NCI-H524 (cell line): ENCODE measurements around the gene MTURN.

Experiments
- DNase-seq, 2 experiments: peaks; one replicate each; lab custom pipeline; 2025; lab: John Stamatoyannopoulos, UW

The MTURN gene

GRCh38 chr7:30136117-30136731 lies 1.4 kb downstream of the MTURN start:
- DNase-seq, result no peak

- DNase-seq, result no peak
Measured at GRCh38 chr7:30136743-30137485, 2.1 kb downstream of the MTURN start.

GRCh38 chr7:30139836-30140384 lies 5.1 kb downstream of the MTURN start:
- DNase-seq, result no peak

GRCh38 chr7:30140456-30140855 lies 5.7 kb downstream of the MTURN start:
- DNase-seq, result no peak

- no peak for DNase-seq
Measured at GRCh38 chr7:30142710-30143109, 7.9 kb downstream of the MTURN start.

GRCh38 chr7:30143748-30144251 lies 9.0 kb downstream of the MTURN start:
- peak; percentile 97 to 99 for DNase-seq

GRCh38 chr7:30144657-30145306 lies 10.0 kb downstream of the MTURN start:
- DNase-seq, result peak in 1 of 2 experiments; percentile 35

- DNase-seq, result no peak
Measured at GRCh38 chr7:30145426-30145970, 10.7 kb downstream of the MTURN start.

- peak; percentile 62 to 84 for DNase-seq
Measured at GRCh38 chr7:30146127-30146612, 11.4 kb downstream of the MTURN start.

GRCh38 chr7:30147223-30147622 lies 12.4 kb downstream of the MTURN start:
- DNase-seq, result no peak

GRCh38 chr7:30147785-30148184 lies 13.0 kb downstream of the MTURN start:
- no peak for DNase-seq

- no peak for DNase-seq
Measured at GRCh38 chr7:30148426-30148825, 13.6 kb downstream of the MTURN start.

GRCh38 chr7:30148951-30149459 lies 14.2 kb downstream of the MTURN start:
- DNase-seq, result no peak

GRCh38 chr7:30149640-30150272 lies 15.0 kb downstream of the MTURN start:
- no peak for DNase-seq

GRCh38 chr7:30150711-30151110 lies 15.9 kb downstream of the MTURN start:
- no peak for DNase-seq

- DNase-seq, result no peak
Measured at GRCh38 chr7:30154111-30154587, 19.4 kb downstream of the MTURN start.

- no peak for DNase-seq
Measured at GRCh38 chr7:30155481-30155880, 20.7 kb downstream of the MTURN start.

- DNase-seq, result peak in 1 of 2 experiments; percentile 15
Measured at GRCh38 chr7:30157204-30157603, 22.4 kb downstream of the MTURN start.

GRCh38 chr7:30159163-30159562 lies 24.4 kb downstream of the MTURN start:
- no peak for DNase-seq

- peak in 1 of 2 experiments; percentile 42 for DNase-seq
Measured at GRCh38 chr7:30159698-30160143, 24.9 kb downstream of the MTURN start.

GRCh38 chr7:30160329-30160728 lies 25.5 kb downstream of the MTURN start:
- no peak for DNase-seq
